GM19395 (cell line): ENCODE measurements around the gene NTF4.

Experiments
- ATAC-seq: cut with Tn5 transposase; IDR thresholded peaks from one replicate; pipeline ENCODE4 v1.9.1; 2021; ENCODE audit warnings: mild to moderate bottlenecking, moderate library complexity; ENCODE audit not compliant: unreplicated experiment

The NTF4 gene, protein sequence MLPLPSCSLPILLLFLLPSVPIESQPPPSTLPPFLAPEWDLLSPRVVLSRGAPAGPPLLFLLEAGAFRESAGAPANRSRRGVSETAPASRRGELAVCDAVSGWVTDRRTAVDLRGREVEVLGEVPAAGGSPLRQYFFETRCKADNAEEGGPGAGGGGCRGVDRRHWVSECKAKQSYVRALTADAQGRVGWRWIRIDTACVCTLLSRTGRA

DNA sequence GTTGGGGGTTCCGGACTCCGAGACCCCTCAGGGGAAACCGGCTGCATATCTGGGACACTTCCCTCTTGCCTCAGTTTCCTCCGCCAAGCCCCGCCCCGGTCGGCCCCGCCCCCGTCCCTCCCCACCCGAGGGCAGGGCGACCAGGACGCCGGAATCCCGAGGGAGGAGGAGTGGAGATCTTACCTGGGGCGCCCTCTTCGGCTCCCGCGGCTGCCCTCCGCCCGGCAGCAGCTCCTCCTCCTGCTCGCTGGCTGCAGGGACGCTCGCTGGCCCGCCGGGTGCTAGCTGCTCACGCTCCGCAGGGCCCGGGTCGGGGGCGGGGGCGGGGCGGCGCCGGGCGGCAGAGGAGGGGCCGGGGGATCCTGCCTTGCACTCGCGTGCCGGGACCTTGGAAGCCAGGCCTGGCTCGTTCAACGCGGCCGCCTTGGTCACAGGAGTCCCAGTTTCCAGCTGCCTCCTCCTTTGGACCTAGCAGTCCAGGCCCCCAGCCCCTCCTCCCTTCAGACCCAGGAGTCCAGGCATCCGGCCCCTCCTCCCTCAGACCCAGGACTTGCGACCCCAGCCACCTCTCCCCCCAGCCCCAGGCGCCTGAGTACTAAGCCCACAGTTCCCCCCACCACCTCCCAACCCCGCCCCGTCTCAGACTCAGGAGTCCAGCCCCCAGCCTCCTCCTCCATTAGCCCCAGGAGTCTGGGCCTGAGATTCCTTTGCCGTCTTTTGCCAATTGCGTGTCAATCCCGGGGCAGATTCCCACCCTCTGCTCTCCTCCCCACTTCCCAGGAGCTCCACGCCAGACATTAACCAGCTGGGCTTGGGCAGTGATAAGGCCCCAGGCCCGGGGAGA is at the start of gene NTF4:
TSS of gene NTF4 (minus strand) at position 51 of the 844 bp plus-strand sequence. CDS start 2,821 bp downstream, outside the sequence.
- no peak for ATAC-seq

DNA sequence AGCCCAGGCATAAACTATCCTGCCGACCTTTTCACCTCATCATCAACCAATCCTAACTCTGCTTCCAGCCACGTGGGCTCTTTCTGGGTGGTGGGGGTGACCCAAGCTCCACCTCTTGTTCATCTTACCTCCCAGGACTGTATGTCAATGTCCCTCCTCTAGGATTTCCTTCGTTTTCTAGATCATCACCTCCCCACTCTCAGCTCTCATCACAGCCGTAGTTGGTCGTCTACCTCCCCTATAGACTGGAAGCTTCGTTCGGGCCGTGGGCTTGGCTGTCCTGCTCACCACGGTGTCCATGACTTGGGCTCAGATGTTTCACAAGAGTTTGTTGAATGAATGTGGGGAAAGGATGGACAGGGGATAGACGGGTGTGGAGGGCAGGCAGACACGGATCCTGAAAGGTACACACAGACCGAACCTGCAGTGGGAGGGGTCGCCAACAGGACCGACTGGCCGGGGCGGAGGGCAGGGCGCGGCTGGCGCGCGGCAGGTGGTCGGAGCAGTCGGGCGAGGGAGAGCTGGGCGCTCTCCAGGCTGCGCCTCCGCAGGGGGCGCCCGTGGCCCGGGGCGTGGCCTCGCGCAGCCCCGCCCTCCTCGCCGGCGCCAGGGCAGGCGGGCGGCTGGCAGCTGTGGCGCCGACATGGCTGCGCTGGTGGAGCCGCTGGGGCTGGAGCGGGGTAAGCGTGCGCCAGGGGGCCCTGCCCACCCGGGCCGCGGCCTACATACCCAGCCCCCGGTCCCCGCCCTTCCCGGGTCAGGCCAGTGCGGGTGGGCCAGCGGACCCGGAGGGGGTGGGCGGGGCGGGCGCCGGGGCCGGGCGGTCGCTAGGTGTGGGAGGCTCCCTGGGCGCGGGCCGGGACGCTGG is 49.4 kb upstream of the NTF4 start, which contains the start of gene LIN7B:
TSS of gene LIN7B (plus strand) at position 609 of the 868 bp plus-strand sequence. CDS start at position 644, 35 bp downstream.
- no peak for ATAC-seq

DNA sequence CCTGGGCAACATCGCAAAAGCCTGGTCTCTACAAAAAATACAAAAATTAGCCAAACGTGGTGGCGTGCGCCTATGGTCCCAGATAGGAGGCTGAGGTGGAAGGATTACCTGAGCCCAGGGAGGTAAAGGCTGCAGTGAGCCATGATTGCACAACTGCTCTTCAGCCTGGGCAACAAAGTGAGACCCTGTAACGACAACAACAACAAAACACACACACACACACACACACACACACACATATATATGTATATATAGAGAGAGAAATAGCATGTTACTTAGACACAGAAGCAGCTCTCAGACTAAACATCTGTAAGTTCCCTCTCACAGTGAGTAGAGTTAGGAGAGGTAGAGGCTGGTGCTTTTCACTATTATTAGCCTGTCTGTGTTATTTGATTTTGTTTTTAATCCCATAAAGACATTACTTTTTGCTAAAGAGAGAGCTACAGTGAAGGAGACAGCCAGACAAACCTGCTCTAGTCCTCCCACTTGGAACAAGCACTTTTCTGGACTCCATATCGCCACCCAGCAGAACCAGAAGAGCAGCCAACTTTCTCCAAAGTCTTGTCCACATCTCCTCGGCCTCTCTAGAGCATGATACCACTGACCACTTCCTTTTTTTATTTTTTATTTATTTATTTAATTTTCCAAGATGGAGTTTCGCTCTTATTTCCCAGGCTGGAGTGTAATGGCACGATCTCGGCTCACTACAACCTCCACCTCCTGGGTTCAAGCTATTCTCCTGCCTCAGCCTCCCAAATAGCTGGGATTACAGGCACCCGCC is 46.8 kb upstream of the NTF4 start:
- no peak for ATAC-seq

DNA sequence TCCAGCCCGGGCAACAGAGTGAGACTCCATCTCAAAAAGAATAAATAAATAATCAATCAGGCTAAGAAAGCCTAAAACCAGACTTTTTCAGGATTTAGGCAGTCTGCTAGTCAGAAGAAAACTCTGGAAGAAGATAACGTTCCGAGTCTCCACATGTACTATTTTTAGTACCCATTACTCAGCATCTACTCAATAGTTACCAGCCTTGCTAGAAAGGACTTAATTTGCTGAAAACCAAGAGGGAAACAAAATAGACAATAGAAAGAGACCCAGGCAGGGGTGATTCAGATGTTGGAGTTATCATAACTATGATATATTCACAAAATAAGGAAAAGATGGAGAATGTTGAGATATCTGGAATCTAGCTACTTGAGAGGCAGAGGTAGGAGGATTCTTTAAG is 45.9 kb upstream of the NTF4 start:
- no peak for ATAC-seq

DNA sequence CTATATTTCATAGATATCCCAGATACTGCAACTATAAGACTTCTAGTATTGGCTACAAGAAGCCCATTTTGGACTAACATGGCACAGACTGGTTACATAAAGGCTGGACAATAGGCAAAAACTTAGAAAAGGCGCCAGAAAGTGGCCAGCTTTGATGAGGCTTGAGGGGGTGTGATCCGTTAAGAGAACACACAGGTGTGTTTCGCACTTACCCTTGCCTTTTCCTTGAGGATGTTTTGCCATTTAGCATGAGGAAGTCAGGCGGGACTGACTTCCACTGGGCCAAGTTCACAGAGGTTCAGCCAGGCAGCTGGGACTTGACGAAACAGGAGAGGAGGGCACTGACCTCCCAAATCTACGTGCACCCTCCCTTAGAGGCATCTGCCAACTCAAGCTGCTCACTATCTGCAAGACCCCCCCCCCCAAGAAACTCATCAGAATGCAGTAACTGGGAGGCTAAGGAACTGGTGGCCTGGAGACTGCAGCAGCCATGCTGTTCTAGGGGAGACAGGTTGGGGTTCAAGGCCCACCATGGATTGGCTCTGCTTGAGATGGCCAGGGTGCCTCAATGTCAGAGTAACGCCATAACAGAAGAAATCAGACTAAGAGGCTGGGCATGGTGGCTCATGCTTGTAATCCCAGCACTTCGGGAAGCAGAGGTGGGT is 45.1 kb upstream of the NTF4 start:
- no peak for ATAC-seq

DNA sequence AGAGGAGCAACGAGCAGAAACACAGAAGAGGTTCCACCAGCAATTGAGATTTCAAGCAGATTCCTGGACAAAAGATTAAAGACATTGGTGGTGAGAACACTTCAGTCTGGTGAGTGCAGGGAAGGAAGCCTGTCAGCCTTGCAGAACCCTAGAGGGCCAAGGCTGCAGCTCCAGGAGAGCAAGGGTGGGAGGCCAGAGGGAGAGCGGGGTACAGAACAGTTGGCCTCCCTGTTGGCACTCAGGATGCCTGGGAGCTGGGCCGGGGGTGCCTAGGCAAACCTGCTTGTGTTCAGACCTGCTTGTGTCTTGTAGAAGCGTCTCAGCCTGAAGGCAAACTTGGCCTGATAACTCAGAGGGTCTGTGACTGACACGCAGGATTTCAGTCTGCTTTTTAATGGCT is 44.4 kb upstream of the NTF4 start:
- no peak for ATAC-seq

DNA sequence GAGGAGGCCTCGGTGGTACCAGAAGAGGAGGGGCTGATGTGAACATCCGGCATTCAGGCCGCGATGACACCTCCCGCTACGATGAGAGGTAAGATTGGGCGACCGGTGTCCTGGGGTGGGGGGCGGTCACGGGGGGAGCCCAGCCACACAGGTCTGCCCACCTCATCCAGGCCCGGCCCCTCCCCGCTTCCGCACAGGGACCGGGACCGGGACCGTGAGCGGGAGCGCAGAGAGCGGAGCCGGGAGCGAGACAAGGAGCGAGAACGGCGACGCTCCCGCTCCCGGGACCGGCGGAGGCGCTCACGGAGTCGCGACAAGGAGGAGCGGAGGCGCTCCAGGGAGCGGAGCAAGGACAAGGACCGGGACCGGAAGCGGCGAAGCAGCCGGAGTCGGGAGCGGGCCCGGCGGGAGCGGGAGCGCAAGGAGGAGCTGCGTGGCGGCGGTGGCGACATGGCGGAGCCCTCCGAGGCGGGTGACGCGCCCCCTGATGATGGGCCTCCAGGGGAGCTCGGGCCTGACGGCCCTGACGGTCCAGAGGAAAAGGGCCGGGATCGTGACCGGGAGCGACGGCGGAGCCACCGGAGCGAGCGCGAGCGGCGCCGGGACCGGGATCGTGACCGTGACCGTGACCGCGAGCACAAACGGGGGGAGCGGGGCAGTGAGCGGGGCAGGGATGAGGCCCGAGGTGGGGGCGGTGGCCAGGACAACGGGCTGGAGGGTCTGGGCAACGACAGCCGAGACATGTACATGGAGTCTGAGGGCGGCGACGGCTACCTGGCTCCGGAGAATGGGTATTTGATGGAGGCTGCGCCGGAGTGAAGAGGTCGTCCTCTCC is 43.2 kb upstream of the NTF4 start:
- ATAC-seq: no peak

DNA sequence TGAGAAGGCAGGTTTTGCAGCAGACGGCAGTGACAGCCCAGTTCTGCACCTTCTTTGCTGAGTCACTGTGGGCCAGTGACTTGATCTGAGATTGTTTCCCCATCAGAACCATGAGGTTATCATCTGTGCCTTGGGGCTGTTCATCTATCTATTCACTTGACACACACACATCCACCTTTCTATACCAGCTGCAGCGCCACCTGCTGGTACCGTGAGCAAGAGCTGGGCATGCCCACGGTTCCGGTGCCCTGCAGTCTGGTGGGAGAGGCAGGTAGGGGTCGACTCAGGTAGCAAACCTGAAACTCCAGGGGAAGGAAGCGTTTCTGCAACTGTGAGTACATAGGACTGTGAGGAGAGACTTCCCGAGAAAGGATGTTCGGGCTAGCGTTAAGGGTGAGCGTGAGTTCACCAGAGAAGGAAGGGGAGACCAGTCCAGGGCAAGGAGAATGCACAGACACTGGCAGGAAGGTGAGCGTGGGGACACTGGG is 42.1 kb upstream of the NTF4 start:
- ATAC-seq: no peak

DNA sequence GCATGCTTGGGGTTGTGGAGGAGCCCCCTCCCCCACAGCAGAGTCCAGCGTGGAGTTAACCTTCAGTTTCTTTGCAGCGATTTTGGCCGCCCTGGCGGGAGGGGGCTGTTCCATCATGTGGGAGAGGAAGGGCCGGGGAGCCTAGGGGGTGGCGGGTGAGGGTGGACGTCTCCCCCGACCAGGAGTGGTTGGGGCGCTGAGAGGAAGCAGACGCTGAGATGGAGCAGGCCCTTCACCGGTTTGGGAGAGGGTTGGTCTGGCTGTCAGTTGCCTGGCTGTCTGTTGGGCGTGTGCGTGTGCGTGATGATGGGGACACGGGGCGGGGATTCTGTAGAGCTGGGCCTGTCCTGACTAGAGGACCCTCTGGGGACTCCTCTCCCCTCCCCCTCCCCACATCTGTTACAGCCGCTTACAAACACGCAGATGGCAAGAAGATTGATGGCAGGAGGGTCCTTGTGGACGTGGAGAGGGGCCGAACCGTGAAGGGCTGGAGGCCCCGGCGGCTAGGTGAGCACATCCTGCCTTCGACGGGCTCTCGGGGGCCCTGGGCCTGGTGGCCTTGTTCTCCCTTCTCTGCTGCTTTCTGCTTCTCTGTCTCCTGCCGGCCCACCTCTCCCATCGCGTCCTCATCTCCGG is 39.7 kb upstream of the NTF4 start:
- ATAC-seq: no peak

DNA sequence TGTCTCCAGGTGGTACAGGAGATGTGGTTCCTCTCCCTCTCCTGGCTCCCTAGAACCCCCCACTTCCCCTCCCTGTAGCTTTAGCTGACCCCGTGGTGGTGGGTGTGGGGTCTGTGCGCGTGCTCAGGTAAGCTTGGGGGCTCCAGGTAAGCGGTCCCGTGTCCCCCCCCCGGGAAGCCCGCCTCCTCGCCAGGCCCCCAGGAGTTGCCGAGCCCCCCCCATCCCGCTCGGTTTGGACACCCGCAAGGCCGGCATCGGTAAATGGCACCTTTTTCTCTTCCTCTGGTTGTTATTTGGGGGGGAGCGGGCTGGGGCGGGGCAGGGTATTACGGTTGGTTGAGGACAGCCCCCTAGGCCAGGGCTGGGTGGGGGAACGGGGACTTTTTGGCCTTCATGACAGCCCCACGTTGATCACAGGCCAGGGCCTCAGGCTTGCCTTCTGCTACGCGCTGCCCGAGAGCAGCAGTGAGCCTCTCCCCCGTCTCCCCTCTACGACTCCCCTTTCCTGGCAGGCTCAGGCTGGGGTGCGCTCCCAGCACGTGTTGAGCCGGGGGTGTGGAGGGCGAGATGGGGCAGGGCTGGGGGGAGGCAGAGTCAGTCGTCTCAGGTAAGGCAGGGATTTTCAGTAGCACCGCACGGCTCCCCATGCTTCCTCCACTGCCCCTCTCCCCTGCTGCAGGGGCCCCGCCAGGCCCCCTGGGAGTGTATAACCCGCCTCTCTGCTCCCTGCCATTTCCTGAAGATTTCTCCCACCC is 38.9 kb upstream of the NTF4 start:
- ATAC-seq: no peak

DNA sequence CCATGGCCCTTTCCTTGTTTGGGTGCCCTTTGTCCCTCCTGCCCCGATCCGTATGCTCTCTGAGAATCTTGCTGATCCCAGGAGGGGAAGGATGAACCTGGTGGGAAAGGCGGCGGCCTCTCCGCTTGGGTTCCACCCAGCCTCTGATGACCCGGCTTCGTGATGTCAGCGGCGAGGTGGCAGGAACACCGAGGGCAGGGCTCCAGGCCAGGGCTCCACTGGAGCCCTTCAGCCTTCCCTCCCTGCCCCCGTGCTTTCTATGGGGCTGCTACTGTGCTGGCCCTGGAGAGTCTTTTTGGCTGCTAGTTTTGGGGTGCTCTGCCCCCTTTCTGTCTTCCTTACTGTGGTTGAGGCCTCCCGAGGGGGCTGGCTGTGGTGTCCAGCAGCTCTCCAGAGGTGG is 37.7 kb upstream of the NTF4 start:
- ATAC-seq: no peak

DNA sequence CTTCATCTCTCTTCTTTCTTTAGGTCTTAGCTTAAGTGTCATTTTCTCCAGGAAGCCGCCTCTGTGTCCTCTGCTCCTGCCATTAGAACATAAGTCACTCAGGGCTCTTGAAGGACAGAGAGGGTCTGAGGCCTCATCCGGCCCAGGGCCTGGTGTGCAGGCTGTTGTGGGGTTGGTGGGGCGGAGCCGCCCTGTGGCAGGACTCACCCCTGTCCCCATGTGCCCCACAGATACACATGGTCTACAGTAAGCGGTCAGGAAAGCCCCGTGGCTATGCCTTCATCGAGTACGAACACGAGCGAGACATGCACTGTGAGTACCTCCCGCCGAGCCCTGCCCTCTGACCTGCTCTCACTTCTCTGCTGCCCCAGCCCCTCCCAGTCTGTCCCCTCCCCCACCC is 36.5 kb upstream of the NTF4 start:
- no peak for ATAC-seq

DNA sequence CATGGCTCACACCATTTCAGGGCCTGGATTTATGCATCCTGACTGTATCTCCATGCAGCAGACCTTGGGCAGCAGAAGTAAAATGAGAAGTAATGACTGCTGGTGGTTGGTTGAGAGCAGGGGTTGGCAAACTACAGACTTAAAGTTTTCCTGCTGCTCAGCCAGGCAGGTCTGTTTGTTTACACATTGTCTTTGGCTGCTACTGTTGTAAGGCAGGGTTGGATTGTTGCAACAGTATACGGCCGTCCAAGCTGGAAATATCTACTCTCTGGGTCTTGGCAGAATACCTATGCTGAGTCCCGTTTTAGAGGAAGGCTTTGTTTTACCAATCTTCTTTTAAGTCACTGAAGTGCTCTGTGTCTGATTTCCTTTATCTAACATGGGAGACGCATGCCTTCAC is 34.2 kb upstream of the NTF4 start:
- ATAC-seq: no peak

DNA sequence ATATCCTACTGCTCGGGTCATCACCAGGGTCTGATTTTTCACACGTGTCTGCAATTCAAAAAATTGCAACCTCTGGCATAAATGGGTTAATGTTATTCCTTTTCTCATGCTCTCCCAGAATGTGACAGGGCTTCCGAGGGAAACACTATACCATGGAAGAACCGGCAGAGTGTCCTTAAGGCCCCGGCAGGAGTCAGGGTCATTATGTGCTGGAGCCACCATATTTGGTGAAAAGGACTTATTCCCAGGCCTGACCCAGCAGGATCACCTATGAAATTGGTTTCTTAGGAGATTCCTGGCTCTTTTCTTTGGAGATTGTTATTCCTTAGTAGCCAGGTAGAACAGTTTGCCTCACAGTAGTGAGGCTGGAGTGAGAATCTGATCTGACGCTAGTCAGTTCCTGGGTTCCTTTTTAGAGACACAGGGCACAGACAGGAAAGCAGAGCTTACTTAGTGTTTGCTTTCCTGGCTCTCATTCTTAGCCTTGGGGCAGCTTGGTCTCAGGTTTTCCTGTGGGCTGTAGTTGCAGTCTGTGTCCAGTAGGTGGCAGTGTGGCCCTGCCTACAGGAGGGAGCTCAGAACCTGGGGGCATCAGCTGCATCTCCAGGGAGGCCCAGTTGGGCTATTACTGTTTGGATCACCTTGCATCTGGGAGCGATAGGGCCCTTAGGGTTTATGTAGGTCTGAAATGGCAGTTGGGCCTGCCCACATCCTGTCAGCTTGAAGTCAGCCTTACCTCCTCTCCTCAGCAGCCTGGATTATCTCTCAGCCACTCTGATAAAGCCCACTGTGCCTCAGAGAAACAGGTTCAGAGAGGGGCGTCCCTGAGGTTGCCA is 33.1 kb upstream of the NTF4 start:
- ATAC-seq: no peak

DNA sequence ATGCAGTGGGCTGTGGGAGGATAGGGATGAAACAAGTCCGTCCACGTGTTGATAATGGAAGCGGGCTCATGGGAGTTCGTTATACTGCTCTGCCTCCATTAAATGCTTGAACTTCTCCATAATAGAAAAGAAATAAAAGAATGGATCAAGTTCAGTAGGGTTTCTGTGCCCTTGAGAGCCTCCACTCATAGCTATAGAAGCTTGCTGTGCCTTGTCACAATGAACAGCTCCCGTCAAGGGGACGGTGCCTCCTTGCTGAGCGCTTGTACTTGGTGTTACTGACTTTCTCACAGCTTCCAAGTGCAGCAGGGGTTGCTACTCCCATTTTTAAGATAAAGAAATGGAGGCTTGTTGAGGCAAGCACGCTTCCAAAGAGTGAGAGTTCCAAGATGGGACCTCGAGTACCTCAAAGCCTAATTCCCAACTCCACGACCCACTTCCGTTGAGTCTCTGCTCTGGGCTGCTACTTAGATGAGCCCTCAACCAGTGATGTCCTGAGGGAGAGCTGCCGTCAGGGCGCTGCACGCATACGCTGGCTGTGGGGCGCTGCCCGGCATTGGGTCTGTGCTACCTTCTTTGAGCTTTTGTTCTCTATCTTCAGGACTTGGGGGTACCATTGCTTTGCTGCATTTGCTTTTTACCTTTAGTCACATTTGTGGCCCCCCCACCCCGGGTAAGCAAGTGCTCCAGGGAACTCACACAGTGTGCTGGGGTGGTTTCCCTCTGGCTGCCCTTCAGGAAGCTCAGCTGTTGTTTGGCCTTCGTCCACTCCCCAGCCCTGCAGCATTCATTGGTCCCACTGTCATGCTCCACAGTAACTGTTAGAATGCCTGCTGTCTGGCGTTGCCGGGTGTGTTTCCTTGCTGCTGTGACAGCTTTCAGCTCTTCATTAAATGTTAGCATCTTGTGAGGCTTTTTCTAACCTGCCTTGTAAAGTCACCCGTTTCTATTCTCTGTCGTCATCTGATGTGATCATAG is 30.2 kb upstream of the NTF4 start:
- no peak for ATAC-seq

DNA sequence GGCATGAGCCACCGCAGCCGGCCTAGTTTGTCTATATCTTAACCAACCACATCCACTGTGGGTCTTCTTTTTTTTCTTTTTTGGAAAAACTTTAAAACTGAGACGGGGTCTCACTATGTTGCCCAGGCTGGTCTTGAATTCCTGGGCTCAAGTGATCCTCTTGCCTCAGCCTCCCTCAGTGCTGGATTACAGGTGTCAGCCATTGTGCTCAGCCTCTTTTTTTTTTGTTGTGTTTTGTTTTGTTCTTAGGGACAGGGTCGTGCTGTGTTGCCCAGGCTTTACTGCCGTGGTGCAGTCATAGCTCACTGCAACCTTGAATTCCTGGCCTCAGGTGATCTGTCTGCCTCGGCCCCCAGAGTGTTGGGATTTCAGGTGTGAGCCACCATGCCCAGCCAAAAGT is 28.1 kb upstream of the NTF4 start:
- no peak for ATAC-seq
